Stimulated activated CD4-positive, alpha-beta T cell treated with anti-CD3 and anti-CD28 coated beads, Interleukin-4, amount 100 ng/mL, for 4 hours (primary cell): ENCODE results near the gene ZSCAN5B.
"Not testable (repeated sequence)": the region's sequence is repeated elsewhere in the genome, so short reads cannot be mapped to it uniquely, and the experiment has no call there.

ENCODE experiments used
- DNase-seq, 2 experiments: peaks; one replicate each; pipeline ENCODE4 v3.0.0-alpha.2; 2020

ZSCAN5B gene

DNA sequence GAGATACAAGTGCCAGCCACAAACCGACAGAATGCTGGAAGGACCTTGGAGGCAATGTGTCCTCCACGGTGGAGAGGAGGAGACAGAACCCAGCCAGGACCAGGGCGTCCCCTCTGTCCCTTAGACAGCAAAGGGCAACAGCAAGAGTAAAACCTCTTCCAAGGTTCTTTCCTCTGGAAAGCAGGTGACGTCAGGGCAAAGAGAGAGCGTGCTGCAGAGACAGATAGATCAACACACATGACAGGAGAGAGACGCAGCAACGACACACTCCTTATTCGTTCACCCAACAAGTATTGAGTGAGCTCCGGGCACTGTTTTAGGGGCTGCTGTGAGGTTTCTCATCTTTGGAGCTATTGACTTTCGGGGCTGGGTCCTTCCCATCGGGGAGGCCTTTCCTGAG is 23.0 kb downstream of the ZSCAN5B start:
- no peak for DNase-seq

DNA sequence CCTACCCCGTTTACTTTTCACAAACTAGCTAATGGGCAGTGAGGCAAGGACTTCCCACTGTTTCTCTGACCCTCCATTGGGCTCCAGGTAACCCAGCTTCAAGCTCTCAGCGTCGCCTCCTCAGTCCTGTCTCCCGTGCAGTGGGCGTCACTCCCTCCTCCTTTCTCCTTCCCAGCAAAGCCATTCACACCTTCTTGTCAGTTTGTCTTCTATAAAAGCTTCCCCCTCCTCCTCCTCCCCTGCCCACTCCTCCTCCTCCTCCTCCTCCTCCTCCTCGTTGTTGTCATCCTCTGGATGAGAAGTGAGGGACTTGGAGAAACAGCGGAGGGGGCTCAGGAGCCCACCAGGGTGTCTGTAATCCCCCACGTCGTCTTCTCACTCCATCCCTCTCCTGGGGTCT is 23.5 kb downstream of the ZSCAN5B start:
- DNase-seq = no peak

DNA sequence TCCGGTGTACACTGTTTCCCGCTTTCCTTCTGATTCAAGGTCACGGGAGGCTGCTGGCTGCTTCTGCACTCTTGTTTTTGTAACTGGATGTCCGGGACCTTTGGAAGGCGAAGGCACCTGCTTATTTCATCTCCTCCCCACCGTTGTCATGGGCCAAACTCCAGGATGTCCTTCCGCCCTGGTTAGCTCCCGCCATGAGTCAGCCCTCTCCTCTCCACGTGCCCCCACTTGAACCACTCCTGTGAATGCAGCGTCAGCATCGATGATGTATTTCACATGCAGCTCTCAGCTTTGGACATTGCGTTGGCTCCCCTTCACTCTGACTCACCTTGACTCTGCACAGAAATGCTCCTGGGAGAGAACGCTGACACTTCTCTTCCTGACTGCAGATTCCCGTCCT is 27.3 kb downstream of the ZSCAN5B start:
- no peak for DNase-seq

DNA sequence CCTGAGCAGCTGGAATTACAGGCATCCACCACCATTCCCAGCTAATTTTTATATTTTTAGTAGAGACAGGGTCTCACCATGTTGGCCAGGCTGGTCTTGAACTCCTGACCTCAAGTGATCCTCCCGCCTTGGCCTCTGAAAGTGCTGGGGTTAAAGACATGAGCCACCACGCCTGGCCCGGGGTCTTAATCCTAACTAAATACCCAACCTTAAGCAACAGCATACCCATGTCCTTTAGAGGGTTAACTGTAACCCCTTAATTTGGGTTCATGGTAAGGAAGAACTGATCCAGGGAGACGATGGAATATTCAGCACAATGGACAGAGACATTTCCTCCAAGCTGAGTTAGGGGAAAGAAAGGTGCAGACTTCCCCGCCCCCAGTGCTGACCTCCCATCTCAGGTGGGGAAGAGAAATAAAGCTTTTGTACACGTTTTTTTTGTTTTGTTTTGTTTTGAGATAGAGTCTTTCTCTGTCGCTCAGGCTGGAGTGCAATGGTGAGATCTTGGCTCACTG is 30.5 kb downstream of the ZSCAN5B start:
- DNase-seq = no peak

DNA sequence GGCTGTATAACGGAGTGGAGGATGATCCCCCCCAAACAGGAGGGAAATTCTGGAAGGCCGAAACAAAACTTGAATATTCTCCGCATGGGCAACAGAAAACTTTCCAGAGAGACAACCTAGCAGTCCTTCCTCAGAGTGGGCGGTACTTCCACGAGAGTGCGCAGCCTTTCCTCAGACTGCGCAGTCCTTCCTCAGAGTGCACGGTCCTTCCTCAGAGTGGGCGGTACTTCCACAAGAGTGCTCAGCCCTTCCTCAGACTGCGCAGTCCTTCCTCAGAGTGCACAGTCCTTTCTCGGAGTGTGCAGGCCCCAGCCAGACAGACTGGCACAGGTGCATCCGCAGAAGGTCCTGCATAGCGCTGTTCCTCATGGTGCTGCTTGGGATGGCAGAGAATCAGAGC is 34.5 kb downstream of the ZSCAN5B start:
- no peak for DNase-seq

DNA sequence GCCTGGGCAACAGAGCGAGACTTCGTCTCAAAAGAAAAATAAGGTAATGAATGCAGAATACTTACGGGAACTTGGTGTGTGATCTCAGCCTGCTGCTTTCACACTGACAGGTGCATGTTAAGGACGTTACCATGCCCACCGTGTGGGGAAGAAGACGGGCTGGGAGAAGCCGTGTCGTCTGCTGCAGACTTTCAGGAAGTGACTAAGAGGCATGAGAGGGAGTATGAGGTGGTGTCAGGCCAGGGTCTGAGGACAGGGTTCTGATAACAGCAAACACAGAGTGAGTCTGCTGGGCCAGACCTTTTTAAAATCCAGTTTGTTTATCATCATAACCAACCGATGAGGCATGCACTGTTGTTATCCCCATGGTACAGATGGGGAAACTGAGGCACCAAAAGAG is 35.3 kb downstream of the ZSCAN5B start:
- DNase-seq = peak in 1 of 2 experiments; percentile 12

DNA sequence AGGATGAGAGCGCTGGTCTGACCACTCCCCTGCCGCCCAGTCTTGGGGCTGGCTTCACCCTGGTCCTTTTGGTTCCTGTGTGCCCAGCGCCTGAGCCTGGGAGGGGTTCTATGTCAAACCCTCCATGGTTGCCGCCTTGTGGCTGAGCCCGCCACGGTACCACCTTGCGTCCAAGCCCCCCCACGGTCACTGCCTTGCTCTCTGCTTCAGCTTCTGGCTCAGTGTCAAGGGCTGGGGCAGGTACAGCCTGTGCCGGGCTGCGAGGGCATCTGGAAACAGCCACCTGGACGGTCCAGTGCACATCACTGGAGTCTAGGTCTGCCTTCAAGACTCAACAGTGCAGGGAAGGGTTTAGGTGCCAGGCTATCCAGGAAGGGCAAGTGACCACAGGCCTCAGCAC is 36.0 kb downstream of the ZSCAN5B start:
- no peak for DNase-seq

DNA sequence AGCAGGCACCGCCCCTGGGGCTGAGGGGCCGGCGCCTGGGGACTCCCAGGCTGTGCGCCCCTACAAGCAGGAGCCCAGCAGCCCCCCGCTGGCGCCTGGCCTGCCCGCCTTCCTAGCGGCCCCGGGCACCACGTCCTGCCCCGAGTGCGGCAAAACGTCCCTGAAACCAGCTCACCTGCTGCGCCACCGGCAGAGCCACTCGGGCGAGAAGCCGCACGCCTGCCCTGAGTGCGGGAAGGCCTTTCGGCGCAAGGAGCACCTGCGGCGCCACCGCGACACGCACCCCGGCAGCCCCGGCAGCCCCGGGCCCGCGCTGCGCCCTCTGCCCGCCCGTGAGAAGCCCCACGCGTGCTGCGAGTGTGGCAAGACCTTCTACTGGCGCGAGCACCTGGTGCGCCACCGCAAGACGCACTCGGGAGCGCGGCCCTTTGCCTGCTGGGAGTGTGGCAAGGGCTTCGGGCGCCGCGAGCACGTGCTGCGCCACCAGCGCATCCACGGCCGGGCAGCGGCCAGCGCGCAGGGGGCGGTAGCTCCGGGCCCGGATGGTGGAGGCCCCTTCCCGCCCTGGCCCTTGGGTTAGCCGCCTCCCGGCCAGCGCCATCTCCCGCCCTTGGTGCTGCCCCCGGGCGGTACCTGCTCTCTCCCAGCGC is 37.8 kb downstream of the ZSCAN5B start:
- DNase-seq = no peak

DNA sequence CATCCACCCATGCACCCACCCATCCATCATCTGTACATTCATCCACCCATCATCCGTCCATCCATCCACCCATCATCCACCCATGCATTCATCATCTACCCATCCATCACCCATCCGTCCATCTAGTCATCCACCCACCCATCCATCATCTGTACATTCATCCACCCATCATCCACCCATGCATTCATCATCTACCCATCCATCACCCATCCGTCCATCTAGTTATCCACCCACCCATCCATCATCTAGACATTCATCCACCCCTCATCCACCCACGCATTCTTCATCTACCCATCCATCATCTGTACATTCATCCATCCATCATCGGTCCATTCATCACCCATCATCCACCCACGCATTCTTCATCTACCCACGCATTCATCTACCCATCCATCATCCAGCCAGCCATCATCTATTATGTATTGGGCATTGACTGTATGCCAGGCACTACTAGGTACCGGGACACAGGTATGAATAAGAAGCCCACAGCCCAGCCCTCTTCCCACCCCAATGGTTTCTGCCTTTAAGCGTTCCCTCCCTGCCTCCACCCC is 38.5 kb downstream of the ZSCAN5B start:
- DNase-seq = peak in 1 of 2 experiments; percentile 14

DNA sequence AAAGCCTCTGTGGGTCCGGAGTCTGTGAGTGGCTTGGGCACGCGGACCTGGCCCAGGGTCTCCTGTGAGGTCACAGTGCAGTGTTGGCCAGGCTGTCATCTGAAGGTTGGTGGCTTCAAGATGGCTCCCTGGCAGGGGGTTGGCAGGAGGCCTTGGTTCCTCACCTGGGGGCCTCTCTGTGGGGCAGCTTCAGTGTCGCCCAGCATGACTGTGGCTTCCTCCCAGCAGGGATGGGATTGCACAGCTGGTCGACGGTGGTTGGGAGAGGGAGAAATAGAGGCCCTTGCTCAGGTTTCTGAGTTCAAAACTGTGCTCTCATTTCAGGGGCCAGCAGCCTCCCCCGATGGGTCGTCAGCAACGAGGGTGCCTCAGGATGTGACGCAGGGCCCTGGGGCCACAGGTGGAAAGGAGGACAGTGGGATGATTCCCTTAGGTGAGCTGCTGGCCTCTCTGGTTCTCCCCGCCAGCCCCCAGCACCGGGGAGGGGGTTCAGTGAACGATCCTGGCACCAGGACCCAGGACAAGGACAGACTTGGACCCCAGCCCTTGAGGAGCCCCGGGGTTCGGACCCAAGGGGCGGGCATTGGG is 39.3 kb downstream of the ZSCAN5B start:
- no peak for DNase-seq

DNA sequence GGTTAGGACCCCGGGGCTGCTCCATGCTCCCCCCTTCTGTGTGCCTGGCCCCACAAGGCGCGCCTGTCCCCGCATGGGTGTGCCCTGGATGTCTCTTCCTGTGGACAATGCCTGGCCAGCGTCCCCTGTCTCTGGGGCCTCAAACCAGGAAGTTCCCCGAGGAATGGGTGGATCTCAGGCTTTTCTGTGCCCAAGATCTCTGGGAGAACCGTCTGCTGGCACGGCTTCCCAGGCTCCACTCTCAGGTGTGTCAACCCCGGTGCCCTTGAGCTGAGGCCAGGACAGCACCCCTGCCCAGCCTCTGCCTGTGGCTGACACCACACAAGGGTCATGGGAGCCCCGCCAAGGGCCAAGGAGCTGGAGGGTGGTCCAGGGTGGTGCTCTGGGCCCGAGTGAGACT is 40.8 kb downstream of the ZSCAN5B start:
- DNase-seq = no peak

DNA sequence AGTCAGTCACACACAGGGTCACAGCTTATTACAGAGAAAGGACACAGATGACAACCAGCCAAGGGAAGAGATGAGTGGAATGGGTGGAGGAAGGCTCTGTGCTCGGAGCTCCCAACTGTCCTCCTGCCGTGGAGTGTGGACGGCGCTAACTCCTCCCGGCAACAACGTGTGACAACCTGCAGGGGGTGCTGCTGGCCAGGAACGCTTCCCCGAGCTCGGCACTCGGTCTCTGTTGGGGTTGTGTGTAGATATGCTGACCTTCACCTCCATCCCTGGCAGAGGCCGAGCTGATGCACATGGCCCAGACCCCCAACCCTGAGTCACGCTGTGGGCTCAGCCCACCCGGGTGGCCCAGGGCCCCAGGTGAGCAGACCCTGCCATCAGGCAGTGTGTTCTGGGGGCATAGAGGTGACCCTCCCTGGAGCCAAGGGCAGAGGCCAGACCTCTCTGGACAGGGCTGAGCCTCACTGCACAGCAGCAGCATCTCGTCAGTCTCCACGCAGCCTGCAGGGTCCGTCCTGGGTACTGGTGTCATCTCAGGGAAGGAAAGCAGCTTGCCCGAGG is 42.4 kb downstream of the ZSCAN5B start:
- DNase-seq = no peak

DNA sequence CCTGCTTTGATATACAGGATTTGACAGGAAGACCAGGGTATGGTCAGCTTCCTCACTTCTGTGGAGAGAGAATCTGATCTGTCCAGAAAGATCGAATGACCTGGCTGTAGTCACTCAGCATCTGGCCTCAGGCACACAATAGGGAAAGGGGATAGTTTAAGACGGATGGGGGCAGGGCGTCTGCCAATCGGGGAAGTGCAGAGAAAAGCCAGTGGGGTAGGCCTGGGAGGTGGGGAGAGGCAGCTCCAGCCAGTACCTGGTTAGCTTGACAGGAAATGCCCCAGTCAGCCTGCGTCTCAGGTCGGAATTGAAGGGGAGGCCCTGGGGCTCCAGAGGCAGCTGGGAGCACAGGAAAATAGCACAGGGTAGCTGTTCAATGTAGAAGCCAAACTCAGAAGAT is 44.1 kb downstream of the ZSCAN5B start:
- DNase-seq = no peak

DNA sequence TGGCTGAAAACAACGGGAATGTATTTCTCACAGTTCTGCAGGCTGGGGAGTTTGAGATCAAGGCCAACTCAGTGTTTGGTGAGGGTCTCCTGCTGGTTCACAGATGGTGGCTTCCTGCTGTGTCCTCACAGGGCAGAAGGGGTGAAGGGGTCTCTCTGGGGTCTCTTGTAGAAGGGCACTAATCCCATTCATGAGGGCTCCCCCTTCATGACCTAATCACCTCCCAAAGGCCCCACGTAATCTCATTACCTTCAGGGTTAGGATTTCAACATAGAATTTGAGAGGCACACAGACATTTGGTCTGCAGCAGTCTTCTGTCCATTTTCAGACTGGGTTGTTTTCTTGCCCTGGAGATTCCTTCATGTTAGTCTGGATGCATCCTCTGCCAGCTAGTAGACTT is 44.9 kb downstream of the ZSCAN5B start:
- no peak for DNase-seq

DNA sequence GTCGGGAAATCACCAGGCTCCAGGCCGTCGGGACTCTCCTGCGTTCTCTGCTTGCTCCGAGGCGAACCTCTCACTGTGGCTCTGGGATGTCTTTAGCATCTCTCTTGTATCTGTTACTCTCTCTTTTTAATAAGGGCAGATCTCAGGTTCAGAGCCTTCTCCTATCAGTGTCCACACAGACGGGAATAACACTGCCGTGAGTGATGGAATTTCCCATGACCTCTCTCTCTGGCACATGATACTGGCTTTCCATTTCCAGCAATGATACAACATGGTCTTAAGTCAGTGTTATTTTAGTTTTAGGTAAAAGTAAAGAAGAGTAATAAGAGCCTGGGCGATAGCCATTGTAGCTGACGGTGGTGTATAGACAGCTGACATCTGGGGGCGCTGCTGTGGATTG is 47.2 kb downstream of the ZSCAN5B start:
- DNase-seq = no peak

DNA sequence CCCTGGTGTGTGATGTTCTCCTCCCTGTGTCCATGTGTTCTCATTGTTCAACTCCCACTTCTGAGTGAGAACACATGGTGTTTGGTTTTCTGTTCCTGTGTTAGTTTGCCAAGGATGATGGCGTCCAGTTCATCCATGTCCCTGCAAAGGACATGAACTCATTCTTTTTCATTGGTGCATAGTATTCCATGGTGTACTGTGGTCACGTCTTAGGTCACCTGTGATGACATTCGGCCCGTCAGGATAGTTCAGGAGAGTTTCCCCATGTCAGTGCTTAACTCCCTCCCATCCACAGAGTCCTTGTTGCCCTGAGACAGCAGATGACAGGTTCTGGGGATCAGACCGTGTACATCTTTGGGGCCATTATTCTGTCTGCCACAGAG is 47.9 kb downstream of the ZSCAN5B start:
- no peak for DNase-seq

DNA sequence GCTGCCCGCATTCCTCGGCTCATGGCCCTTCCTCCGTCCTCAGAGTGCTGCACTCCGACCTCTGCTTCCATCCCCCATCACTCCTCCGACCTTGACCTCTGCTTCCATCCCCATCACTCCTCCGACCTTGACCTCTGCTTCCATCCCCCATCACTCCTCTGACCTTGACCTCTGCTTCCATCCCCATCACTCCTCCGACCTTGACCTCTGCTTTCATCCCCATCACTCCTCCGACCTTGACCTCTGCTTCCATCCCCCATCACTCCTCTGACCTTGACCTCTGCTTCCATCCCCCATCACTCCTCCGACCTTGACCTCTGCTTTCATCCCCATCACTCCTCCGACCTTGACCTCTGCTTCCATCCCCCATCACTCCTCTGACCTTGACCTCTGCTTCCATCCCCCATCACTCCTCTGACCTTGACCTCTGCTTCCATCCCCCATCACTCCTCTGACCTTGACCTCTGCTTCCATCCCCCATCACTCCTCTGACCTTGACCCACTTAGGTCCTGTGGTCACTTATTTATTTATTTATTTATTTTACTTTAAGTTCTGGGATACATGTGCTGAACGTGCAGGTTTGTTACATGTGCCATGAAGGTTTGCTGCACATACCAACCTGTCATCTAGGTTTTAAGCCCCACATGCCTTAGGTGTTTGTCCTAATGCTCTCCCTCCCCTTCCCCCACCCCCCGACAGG is 48.5 kb downstream of the ZSCAN5B start:
- not testable (repeated sequence) for DNase-seq

DNA sequence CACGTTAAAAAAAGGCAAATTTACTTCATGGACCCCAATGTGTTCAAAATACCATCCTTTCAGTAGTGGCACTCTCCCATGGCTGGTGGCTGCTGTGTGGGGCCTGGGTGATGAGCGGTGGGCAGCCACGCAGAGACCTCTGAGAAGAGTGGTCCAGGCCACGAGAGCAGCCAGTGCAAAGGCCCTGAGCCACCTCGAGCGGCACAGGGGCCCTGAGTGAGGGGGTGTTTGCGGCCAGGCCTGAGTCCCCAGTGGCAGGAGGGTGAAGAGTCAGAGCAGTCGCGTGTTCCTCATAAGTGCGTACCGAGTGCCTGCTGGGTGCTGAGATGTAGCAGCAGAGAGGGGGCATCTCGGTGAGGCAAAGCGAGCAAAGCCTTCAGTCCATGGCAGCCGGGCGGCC is 49.5 kb downstream of the ZSCAN5B start:
- DNase-seq = no peak

DNA sequence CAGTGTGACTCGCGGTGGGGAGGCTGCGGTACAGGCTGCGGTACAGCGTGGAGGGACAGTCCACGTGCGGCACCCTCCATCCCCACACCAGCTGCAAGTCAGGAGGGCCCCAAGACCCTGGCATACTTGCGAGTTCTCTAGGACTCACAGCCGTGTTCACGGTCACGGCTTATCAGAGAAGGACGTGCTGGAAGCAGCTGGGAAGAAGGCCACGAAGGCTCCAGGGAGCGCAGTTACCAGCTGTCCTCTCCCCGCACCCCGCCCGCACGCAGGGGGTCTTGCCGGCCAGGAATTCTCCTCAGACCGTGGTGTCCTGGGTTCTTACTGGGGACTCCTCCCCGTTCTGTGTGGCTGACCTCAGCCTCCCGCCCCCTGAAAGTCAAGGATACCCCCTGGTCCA is 50.3 kb downstream of the ZSCAN5B start:
- no peak for DNase-seq

DNA sequence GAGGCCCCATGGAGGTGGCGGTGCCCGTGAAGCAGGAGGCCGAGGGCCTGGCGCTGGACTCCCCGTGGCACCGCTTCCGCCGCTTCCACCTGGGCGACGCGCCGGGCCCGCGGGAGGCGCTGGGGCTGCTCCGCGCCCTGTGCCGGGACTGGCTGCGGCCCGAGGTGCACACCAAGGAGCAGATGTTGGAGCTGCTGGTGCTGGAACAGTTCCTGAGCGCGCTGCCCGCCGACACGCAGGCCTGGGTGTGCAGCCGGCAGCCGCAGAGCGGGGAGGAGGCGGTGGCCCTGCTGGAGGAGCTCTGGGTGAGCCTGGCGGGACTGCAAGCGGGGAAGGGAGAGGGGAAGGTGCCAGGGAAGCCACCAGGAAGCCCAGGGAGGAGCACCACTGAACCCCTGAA is 50.7 kb downstream of the ZSCAN5B start:
- DNase-seq = no peak

DNA sequence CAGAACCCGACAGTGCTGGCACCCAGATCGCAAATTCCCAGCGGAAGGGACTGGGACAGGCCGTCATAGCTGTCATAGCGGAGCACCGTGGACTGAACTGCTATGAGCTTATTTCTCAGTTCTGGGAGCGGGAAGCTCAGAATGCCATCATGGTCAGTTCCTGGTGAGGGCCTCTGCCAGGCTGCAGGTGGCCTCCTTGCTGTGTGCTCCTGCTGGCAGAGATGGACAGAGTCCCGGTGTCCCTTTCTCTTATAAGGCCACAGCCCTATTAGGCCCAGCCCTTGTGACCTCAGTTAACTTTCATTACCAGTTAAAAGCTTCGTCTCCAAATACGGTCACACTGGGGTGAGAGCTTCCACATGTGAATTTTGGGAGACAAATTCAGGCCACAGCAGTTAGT is 51.9 kb downstream of the ZSCAN5B start:
- DNase-seq = no peak

DNA sequence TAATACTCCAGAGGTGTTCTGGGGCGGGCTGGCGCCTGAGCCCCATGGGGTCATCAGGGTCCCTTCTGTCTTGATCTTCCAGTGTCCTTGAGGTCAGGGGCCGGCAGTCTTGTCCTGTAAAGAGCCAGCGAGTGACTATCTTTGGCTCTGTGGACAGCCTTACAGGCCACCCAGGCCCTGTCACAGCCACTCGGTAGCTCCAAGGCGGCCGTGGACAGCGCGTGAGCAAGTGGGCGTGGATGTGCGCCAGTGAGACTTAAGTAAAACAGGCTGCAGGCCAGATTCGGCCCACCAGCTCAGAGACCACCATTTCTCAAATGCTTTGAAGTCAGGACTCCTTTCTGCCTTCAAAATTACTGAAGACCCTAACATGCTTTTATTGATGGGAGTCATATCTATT is 52.8 kb downstream of the ZSCAN5B start:
- DNase-seq = no peak

DNA sequence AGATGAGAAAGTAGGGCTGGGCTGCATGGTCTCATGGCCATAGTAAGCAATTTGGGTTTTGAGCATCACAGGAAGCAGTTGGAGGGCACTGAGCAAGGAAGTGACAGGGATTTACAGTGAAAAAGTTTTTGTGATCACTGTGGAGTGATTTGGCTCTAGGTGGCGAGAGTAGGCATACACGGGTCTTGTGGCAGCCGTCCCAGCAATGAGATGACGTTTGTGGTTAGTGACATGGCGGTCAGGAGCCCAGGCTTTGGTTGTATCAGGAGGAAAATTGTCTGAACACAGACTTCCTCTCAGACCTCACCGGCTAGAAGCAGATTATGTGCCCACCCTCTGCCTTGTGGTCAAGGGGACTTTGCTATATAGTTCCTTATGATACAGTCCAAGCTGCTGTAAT is 53.2 kb downstream of the ZSCAN5B start:
- DNase-seq = no peak
